CD4-positive, alpha-beta T cell treated with Interleukin-6 for 4 hours (primary cell): ENCODE data around the gene RPL19.

Experiments
- DNase-seq: peaks from one replicate; pipeline ENCODE4 v3.0.0-alpha.2; 2020; ENCODE audit warnings: mixed read lengths

Gene RPL19

GRCh38 chr17:39198186-39198566 lies 1.9 kb upstream of the RPL19 start:
- DNase-seq: no peak

- DNase-seq: peak; percentile 90
These were observed 338 bp upstream of the RPL19 start for GRCh38 chr17:39199820-39200069.

GRCh38 chr17:39200957-39201510 lies 951 bp downstream of the RPL19 start:
- no peak for DNase-seq

DNA sequence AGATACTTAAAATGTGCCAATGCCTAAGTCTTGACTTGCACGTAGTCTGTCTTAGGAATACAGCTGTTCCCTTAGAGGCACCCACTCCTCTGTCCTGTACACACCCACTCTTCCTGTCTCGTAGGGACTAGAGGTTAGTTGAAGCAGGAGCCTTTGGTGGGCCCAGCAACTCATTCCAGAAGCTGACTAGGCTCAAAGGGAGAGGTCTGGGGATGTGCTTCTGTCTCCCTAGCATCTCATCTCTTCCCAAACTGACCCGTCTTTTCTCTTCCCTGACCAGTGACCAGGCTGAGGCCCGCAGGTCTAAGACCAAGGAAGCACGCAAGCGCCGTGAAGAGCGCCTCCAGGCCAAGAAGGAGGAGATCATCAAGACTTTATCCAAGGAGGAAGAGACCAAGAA lies 4.2 kb downstream of the RPL19 start:
- DNase-seq: no peak

DNA sequence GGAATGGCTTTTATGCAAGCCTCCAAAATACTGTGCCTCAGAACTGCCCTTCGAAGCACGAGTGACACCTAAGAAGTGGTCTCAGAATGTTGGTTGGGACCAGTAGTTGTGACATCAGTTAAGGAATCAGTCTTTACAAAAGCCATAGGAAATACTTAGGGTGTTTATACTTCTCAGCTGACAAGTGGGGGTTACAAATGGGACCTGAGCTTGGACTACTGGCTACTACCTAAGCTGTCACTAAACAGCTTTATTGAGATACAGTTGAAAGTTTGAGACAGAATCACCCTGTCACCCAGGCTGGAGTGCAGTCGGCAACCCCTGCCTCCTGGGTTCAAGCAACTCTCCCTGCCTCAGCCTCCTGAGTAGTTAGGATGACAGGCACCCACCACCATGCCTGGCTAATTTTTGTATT lies 5.0 kb downstream of the RPL19 start:
- DNase-seq: no peak

DNA sequence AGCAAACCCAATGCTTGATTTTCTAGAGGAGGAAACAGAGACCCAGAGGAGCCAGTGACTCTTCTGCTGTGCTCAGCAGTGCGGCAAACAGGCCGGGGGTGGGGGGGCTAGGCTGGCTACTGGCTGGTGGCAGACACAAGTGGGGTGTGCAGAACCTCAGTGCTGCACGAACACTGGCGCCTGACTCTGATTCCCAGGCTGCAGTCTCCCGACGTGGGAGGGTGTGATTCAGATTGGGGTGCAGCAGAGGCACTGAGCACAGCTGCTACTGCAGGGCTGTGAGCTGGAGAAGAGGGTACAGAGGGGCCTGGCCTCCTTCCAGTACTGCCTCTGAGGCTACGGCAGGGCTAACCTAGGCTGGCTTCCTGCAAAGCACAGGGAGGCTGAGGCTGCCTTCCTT lies 8.1 kb downstream of the RPL19 start:
- peak; percentile 30 for DNase-seq

DNA sequence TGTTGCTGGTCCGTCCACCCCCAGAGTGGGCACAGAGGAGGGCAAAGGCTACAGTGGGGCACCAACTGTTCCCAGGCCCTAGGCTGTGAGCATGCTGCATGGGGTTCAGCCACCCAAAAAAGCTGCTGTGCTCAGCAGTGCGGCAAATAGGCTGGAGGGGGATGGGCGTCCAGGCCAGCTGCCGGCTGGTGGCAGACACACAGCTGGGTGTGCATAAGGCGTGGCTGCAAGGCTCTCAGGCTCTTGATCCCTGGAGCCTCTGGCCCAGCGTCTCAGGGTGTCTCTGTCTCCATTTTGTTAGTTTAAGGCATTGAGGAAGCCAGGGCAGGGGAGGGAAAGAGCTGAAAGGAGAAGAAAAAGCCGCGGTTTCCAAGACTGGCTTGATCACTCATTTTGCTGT lies 8.8 kb downstream of the RPL19 start:
- DNase-seq: peak; percentile 21

GRCh38 chr17:39209317-39210092 lies 9.4 kb downstream of the RPL19 start:
- peak; percentile 77 for DNase-seq

DNA sequence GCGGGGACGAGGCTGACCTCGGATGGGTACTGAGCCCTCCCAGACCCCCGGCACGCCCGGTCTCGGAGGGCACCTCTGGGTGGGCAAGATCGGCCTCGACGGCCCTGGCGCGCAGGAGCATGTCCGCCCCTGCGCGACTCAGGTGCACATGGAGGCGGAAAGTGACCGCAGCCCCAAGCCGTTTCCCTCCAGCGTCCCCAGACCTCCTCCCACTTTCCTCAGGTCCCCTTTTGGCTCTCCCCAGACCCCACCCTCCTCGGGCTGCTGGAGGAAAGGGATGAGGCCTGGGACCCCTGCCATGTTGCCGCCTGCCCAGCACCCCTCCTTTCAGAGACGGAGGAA lies 10.0 kb downstream of the RPL19 start:
- no peak for DNase-seq

- no peak for DNase-seq
These were observed 12.2 kb downstream of the RPL19 start for GRCh38 chr17:39212195-39212810.

GRCh38 chr17:39212841-39213480 lies 12.9 kb downstream of the RPL19 start:
- DNase-seq: no peak

DNA sequence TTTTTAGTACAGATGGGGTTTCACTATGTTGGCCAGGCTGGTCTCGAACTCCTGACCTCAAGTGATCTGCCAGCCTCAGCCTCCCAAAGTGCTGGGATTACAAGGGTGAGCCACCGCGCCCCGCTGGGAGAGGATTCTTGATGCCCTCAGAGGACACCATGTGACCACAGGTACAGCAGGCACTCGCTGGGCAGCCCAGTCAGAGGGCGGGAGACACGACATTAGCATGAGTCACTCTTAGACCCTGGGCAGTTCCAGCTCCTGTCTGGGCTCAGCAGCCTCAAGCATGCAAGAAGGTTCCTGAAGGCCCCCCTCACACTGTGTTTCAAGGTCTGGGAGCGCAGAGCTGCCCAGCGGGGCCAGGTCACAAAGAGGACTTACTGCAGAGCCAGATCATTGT lies 13.8 kb downstream of the RPL19 start:
- no peak for DNase-seq

DNA sequence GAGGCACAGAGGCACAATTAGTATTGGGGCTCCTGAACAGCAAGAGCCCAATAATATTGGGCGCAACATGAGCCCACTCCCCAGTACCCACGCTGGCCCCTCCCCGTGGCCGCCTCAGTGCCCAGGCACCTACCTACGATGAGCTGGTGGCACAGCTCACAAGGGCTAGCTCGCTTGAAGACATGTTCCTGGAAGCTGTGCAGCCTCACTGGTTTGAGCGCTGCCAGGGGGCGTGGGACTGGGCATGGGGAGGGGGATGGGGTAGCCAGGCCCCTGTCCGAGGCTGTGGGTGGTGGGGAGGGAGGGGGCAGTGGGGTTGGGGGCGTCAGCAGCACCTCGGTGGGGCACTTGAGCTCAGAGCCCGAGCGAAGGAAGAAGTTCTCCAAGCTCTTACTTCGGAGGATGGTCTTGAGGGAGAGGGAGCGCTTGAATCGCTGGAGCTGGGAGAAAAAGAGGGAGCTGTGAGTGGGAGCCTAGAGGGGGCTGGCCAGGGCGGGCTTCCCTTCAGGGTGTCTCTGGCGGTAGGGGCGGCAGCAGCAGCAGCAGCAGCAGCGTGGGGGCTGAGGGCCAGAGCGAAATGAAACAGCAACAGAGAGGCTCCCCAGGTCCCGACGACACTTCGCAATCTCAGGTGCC lies 17.8 kb downstream of the RPL19 start:
- no peak for DNase-seq

DNA sequence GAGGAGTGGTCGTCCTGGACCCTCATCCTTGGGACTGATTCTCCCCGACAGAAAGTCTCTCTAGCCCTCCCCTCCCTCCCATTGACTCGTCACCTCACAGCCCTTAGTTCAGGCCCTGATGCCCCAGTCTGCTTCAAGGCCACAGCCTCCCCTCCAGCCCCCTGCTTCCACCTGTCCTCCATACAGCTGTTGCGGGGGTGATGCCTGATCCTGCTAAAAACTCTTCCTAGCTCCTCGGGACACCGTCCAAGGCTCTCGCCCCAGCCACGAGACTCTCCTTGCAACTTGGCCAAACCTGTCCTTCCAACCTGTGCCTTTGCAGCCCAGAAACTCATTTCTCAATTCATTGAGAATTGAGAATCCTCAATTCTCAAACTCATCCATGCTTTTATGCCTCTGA lies 18.8 kb downstream of the RPL19 start:
- DNase-seq: no peak

DNA sequence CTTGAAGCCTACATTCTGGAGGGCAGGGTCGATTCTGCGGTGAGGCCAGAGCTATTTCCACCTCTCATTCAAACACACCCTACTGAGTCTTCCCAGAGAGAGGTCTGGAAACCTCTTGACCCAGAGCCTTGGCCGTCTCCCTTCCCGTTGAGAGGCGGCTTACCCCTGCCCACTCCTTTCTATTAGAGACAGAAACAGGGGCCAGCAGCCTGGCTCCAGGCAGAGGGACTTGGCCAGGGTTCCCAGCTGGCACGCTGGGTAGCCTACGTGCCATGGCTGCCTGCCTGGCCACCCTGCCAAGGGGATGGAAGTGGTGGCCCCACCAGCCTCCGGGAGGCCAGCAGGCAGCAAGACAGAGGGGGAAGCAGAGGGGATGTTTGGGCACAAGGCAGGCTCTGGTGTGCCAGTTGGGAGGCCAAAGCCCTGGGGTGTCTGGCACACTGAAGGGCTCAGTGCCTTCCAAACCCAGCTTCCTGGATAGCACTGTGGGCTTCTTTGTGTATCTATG lies 19.6 kb downstream of the RPL19 start:
- no peak for DNase-seq

DNA sequence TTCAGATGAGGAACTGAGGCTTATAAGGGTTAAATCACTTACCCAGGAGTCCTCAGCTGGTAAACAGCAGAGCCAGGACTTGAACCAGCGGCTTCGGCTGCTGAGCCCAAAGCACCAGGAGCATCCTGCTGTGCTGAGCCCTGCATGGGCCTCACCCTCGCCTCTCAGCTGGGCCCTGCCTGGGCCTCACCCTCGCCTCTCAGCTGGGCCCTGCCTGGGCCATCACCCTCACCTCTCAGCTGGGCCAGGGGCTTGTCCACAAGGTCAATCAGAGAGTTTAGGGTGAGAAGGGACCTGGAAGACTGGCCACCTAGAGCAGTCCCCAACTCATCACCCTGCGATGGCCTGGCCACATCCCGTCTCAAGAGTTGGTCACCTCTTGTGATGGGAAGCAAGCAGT lies 21.5 kb downstream of the RPL19 start:
- DNase-seq: no peak

- no peak for DNase-seq
These were observed 22.1 kb downstream of the RPL19 start for GRCh38 chr17:39222151-39222550.

DNA sequence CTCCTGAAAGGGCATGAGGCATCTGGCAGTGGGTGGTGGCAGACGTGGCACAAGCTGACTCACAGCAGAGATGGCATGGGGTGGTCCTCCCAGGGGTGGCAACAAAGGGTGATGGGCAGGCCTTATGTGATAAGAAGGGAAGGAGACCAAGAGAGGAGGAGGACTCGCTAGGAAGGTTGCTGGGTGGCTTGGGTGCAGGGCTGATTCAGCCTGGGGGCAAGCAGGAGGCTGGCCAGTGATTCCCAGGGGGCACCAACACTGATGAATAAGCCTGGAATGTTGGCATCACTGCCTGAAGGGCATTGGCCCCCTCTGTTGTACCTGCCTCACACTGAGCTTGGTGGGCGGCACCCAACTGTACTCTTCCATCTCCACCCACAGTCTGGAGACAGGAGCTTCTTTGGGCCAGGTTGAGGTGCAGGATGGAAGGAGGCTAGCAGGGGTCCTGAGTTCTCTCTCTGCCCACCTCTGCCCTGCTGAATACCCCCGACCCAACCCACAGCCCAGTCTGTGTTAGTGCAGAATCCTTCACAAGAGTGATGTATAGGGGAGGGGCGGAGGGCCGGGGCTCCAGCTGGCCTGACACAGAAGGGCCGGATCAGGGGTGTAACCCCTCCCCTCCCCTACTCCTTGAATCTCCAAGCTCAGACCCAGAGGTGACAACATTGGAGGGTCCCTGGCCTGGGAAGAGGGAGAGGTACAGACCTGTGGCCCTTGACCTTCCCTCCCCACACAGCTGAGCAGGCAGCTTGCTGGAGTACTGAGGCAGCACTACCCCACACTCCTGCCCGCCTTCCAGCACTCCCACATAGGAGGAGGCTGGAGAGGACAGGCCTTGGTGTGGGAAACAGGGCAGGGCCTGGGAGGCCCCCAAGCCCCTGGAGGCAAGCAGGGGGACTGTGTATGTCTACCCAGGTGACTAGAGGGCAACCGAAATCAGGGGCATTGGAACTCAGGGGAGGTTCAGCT lies 23.1 kb downstream of the RPL19 start:
- no peak for DNase-seq

GRCh38 chr17:39223907-39224777 lies 24.1 kb downstream of the RPL19 start:
- DNase-seq: no peak

DNA sequence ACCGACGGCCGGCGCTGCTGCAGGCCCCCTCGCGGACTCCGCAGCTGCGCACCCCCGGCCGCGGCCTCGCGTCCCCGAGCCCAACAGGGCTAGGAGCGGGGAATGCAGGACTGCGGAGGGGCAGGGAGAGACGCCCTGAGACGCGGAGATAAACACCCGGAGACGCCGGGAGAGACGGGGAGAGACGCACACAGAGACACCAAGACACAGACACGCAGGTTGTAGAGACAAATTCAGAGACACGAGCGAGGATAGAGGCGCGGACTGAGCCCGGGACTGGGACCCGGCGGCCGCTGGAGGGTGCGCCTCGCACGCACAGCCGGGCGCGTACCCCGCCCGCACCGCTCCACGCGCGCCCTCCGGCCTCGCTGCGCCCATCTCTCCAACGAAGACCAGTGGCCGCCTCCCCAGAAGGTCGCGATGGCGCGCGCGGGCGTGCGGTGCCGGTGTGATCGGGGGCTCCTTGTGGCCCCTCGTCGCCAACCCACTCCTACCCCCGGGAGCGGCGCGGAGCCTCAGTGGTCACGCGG lies 24.8 kb downstream of the RPL19 start:
- no peak for DNase-seq

- DNase-seq: no peak
These were observed 25.4 kb downstream of the RPL19 start, which contains the start of gene STAC2 for GRCh38 chr17:39225308-39225958. STAC2 (minus strand) TSS chr17:39225945; CDS start chr17:39225502, 443 bp downstream.
